T-cell (primary cell): Measurements from ENCODE around the gene ATP5F1D. TPM values are rescaled to one million over a fixed set of nuclear protein-coding genes. Genes with fewer than 3 reads are reported as not detected.
"Not testable (repeated sequence)": the region's sequence is repeated elsewhere in the genome, so short reads cannot be mapped to it uniquely, and the experiment has no call there.

Experiments used
- ATAC-seq, 4 experiments: fragments of 200-7000 bp in 3 of 4; fragments of 150-1000 bp in 1 of 4; cut with Tn5 transposase; replicated peaks in 1 of 4; 1 replicate in 3 of 4; 2 replicates in 1 of 4; pipeline ENCODE4 v1.10.0; 2021; ENCODE audit warnings: moderate library complexity in 3 of 4, mild to moderate bottlenecking in 2 of 4, moderate number of reproducible peaks in 1 of 4
- CTCF ChIA-PET, 2 donors: fragments of 300-600 bp; sonication (Branson Sonifier 250); formaldehyde crosslinking; loops; one replicate each; lab custom pipeline; 2022; ENCODE audit warnings: antibody characterized with exemption in 2 of 2; lab: Charles Lee
- POLR2A ChIA-PET, 2 donors: fragments of 300-600 bp; sonication (Branson Sonifier 250); formaldehyde crosslinking; loops; one replicate each; lab custom pipeline; 2022; ENCODE audit warnings: antibody characterized with exemption in 2 of 2; lab: Charles Lee
- DNase-seq, 35 experiments: peaks; one replicate each; pipeline versions ENCODE4 v3.0.0 to v3.0.0-alpha.2; 2013 to 2023
- H3K27ac ChIP-seq: one replicate; pipeline ENCODE4 v1.5.1; 2013; ENCODE audit warnings: low read length
- H3K27me3 ChIP-seq, 2 experiments: replicated peaks in 1 of 2; 1 replicate in 1 of 2; 2 replicates in 1 of 2; pipeline versions ENCODE4 v1.6.1 to v1.7.0; 2013; ENCODE audit warnings: low read length in 1 of 2, mixed read lengths in 1 of 2; ENCODE audit not compliant: control insufficient read depth in 2 of 2, insufficient read depth in 2 of 2; ENCODE audit errors: extremely low read depth in 1 of 2
- H3K36me3 ChIP-seq, 2 donors: 1 replicate in 1 of 2; 2 replicates in 1 of 2; pipeline versions ENCODE4 v1.6.1 to v1.7.0; 2013; ENCODE audit warnings: low read length in 1 of 2; ENCODE audit not compliant: control insufficient read depth in 2 of 2, insufficient read depth in 1 of 2; ENCODE audit errors: extremely low read depth in 1 of 2
- H3K4me1 ChIP-seq, 2 experiments: 1 replicate in 1 of 2; 2 replicates in 1 of 2; pipeline versions ENCODE4 v1.6.1 to v1.7.0; 2013; ENCODE audit warnings: low read length in 2 of 2, mixed read lengths in 1 of 2; ENCODE audit not compliant: insufficient read depth in 2 of 2, control insufficient read depth in 1 of 2; ENCODE audit errors: extremely low read depth in 1 of 2
- H3K4me3 ChIP-seq, 2 donors: 1 replicate in 1 of 2; 2 replicates in 1 of 2; pipeline versions ENCODE4 v1.5.1 to v1.7.0; 2013; ENCODE audit warnings: mild to moderate bottlenecking in 2 of 2, low read length in 1 of 2, moderate library complexity in 1 of 2; ENCODE audit not compliant: control insufficient read depth in 1 of 2; ENCODE audit errors: extremely low read depth in 1 of 2
- H3K9me3 ChIP-seq: 2 replicates; pipeline ENCODE4 v1.7.0; 2013
- H3K27ac Mint-ChIP-seq, 2 donors: one replicate each; pipeline ENCODE4 v1.8.0; 2020 to 2021; ENCODE audit warnings: mild to moderate bottlenecking in 2 of 2, mixed read lengths in 2 of 2
- H3K27me3 Mint-ChIP-seq, 2 donors: one replicate each; pipeline ENCODE4 v1.8.0; 2021 to 2022; ENCODE audit warnings: mixed read lengths in 2 of 2
- H3K36me3 Mint-ChIP-seq: one replicate; pipeline ENCODE4 v1.8.0; 2021; ENCODE audit warnings: mixed read lengths
- H3K4me1 Mint-ChIP-seq, 3 donors: one replicate each; pipeline ENCODE4 v1.8.0; 2020 to 2022; ENCODE audit warnings: mixed read lengths in 3 of 3, mild to moderate bottlenecking in 1 of 3
- H3K4me3 Mint-ChIP-seq, 3 donors: one replicate each; pipeline ENCODE4 v1.8.0; 2020 to 2022; ENCODE audit warnings: mild to moderate bottlenecking in 3 of 3, mixed read lengths in 3 of 3, moderate library complexity in 3 of 3
- H3K9me3 Mint-ChIP-seq, 3 donors: one replicate each; pipeline ENCODE4 v1.8.0; 2020 to 2022; ENCODE audit warnings: mixed read lengths in 3 of 3
- WGBS: methylation state at CpG from one replicate; pipeline ENCODE4 v1.1.5; 2013; ENCODE audit warnings: missing lambda C conversion rate; ENCODE audit not compliant: insufficient coverage; 5-methylcytosine and 5-hydroxymethylcytosine counted together
- total RNA-seq, 35 experiments: library from RNA in 6 of 35; stranded (reverse) in 6 of 35; fragments of 120-200 nt in 1 of 35; gene quantifications; one replicate each; pipeline versions ENCODE4 v1.2.1 to v1.2.4 and lab custom pipeline; 2013 to 2026

Gene ATP5F1D
- total RNA-seq, result 100 to 1,000 TPM; 117 to 233 (median 155) TPM
- 68.4 TPM for total RNA-seq (2013)
- 9.8 to 75.6 (median 25.9) reads per million in 29 experiments for total RNA-seq (lab: John Stamatoyannopoulos, UW)

DNA sequence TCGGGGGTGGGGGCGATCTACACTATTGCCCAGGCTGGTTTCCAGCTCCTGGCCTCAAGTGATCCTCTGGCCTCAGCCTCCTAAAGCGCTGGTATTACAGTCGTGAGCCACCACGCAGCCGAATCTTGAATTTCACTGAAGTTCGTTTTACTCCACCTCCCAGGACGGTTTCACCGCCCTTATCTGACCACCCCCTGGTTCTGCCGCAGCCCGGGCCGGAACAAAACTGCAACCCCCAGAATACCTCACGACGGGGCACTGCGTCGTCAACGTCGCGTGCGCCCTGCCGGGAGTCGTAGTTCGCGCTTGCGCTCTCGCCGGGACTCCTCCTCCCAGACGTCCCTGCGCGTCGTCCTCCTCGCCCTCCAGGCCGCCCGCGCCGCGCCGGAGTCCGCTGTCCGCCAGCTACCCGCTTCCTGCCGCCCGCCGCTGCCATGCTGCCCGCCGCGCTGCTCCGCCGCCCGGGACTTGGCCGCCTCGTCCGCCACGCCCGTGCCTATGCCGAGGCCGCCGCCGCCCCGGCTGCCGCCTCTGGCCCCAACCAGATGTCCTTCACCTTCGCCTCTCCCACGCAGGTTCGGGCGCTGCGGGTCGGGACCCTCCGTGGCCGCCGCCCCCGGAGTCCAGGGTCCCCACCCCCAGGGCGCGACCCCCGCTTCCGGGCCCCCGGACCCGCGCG lies at the start of gene ATP5F1D:
Gene ATP5F1D (plus strand): TSS at position 335 of the 679 bp plus-strand sequence. CDS start 100 bp downstream, at position 435.
- peaks cover 18 to 82% of the 10 kb centered on the region in 2 experiments for H3K4me1 ChIP-seq
- DNase-seq, result peak; percentile 81 to 96 (median 86)
- peak within 1 kb of the TSS; percentile 87 to 93 (median 88) for H3K4me3 Mint-ChIP-seq
- H3K4me3 ChIP-seq, result peak within 1 kb of the TSS; percentile 45 to 69
- peaks cover 4 to 10% of the 10 kb centered on the region in 2 donors for H3K36me3 ChIP-seq
- peak; percentile 67 to 75 (median 74) for ATAC-seq
- H3K27me3 Mint-ChIP-seq, result peaks cover 5 to 8% of the 10 kb centered on the region in 2 donors
- POLR2A ChIA-PET, result no interaction called here
- no peaks in the 10 kb centered on the region for H3K36me3 Mint-ChIP-seq
- CTCF ChIA-PET, result interaction anchor here (0.5 to 1.0 kb wide), 2 partner anchors 21 to 214 kb away, joined by 3 to 4 read pairs; no protein-coding TSS in a partner anchor
- H3K27ac Mint-ChIP-seq, result peak within 1 kb of the TSS; percentile 75 to 89
- peaks cover 24 to 47% (median 46%) of the 10 kb centered on the region in 3 donors for H3K4me1 Mint-ChIP-seq
- no peaks in the 10 kb centered on the region for H3K9me3 Mint-ChIP-seq
- H3K9me3 ChIP-seq, result no peaks in the 10 kb centered on the region
- H3K27me3 ChIP-seq, result peaks cover 2 to 27% of the 10 kb centered on the region in 2 experiments
- under 1% methylated on average over 65 of the region's 79 CpGs for WGBS
- peak within 1 kb of the TSS; percentile 23 for H3K27ac ChIP-seq

DNA sequence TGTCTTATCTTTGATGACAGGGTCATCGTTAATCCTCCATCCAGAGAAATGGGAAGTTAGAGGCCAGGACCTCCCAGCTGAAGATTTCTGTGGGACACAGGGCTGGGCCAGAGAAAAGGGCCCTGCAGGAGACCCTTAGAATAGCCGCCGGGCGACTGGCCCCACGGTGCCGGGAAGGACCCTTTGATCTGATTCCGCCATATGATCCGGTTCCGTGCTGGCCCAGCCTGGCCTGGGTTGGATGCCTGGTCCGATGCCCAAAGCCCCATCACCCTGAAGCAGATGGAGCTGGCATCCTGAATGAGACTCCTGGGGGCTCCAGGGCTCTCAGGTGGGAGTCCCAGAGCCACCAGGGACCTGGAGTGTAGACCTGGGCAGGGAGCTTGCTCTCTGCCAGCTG lies 42.0 kb upstream of the ATP5F1D start:
- no peaks in the 10 kb centered on the region for H3K27me3 Mint-ChIP-seq
- Histone ChIP-seq H3K9me3 (no peaks in the 10 kb centered on the region), H3K4me1 (peaks cover 6 to 19% of the 10 kb centered on the region in 2 experiments), H3K27me3 (no peaks in the 10 kb centered on the region), H3K4me3 (no peak overlapping the region), H3K36me3 (no peaks in the 10 kb centered on the region), H3K27ac (no peak overlapping the region)
- H3K4me1 Mint-ChIP-seq, result peaks cover 10 to 15% (median 14%) of the 10 kb centered on the region in 3 donors
- no peaks in the 10 kb centered on the region for H3K9me3 Mint-ChIP-seq
- H3K4me3 Mint-ChIP-seq, result no peak overlapping the region
- ChIA-PET POLR2A (interaction anchor here in 1 of 2 donors (0.5 kb wide), 1 partner anchor 121 kb away, joined by 5 read pairs; no protein-coding TSS in a partner anchor), CTCF (interaction anchor here in 1 of 2 donors (0.7 kb wide), 1 partner anchor 88 kb away, joined by 3 read pairs; no protein-coding TSS in a partner anchor)
- WGBS, result 95% methylated on average over 10 of the region's 10 CpGs
- ATAC-seq (no peak), DNase-seq (no peak)
- H3K36me3 Mint-ChIP-seq, result no peaks in the 10 kb centered on the region
- H3K27ac Mint-ChIP-seq, result no peak overlapping the region

DNA sequence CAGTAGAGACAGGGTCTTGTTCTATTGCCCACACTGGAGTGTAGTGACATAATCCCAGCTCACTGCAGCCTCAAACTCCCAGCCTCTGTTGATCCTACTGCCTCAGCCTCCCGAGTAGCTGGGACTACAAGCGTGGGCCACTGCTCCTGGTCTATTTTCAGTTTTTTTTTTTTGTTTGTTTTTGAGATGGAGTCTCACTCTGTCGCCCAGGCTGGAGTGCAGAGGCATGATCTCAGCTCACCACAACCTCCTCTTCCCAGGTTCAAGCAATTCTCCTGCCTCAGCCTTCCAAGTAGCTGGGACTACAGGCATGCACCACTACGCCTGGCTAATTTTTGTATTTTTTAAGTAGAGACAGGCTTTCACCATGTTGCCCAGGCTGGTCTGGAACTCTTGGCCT lies 40.9 kb upstream of the ATP5F1D start:
- H3K4me1 Mint-ChIP-seq, result peaks cover 10 to 16% (median 16%) of the 10 kb centered on the region in 3 donors
- peaks cover 11 to 24% of the 10 kb centered on the region in 2 experiments for H3K4me1 ChIP-seq
- H3K27ac Mint-ChIP-seq, H3K27ac ChIP-seq, POLR2A ChIA-PET, H3K4me3 ChIP-seq, H3K36me3 Mint-ChIP-seq, H3K27me3 ChIP-seq, ATAC-seq, H3K4me3 Mint-ChIP-seq, H3K9me3 ChIP-seq, H3K9me3 Mint-ChIP-seq, H3K27me3 Mint-ChIP-seq, CTCF ChIA-PET, H3K36me3 ChIP-seq, DNase-seq: not testable (repeated sequence)
- WGBS, result no CpG with 5 or more reads among the region's 4 CpGs

DNA sequence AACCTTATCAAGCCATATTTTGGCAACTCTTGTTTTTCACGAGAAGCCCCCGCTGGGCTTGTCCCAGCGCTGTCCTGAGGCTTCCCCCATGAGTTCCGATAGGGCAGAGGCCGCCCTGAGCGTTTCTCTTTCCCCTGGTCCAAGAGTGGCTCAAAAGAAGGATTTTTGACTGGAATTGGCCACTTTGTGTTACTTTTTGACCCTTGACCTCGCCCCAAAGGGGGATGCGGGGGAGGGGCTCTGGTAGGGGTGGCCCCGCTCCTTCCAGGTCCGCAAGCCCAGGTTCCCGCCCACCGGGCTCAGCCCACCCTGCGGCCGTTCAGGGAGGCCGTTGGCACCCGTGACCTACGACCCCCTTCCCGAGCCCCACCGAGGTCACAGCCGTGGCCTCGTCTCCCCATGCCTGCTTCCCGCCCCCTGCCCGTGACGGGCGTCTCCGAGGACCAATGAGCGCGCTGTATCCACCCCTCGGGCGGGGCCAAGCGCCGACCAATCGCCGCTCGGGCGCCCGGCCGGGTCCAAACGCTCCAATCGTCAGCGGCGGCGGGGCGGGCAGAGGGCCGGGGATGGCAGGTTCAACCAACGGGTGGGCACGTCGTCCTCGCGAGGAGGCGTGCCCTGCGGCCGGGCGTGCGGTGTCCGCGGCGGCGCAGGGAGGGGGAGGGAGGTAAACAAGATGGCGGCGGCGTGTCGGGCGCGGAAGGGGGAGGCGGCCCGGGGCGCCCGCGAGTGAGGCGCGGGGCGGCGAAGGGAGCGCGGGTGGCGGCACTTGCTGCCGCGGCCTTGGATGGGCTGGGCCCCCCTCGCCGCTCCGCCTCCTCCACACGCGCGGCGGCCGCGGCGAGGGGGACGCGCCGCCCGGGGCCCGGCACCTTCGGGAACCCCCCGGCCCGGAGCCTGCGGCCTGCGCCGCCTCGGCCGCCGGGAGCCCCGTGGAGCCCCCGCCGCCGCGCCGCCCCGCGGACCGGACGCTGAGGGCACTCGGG lies 36.1 kb upstream of the ATP5F1D start, which contains the start of gene STK11:
Gene STK11 (plus strand): TSS at position 665 of the 986 bp plus-strand sequence. CDS start 1,136 bp downstream, outside the sequence.
- CTCF ChIA-PET, result interaction anchor here in 1 of 2 donors (0.7 kb wide), 1 partner anchor 12 kb away, joined by 4 read pairs; no protein-coding TSS in a partner anchor
- Histone ChIP-seq H3K4me1 (peaks cover 13 to 66% of the 10 kb centered on the region in 2 experiments), H3K4me3 (peak within 1 kb of the TSS; percentile 82 to 98), H3K9me3 (no peaks in the 10 kb centered on the region), H3K27me3 (peaks cover 0 to 2% of the 10 kb centered on the region in 2 experiments), H3K27ac (peak within 1 kb of the TSS; percentile 69), H3K36me3 (peaks cover 0 to 7% of the 10 kb centered on the region in 2 donors)
- POLR2A ChIA-PET, result no interaction called here
- peak; percentile 97 to 100 (median 99) for DNase-seq
- Mint-ChIP-seq H3K9me3 (no peaks in the 10 kb centered on the region), H3K36me3 (peaks cover 2% of the 10 kb centered on the region), H3K4me3 (peak within 1 kb of the TSS; percentile 93 to 98 (median 94)), H3K27ac (peak within 1 kb of the TSS; percentile 92 to 94), H3K27me3 (no peaks in the 10 kb centered on the region), H3K4me1 (peaks cover 33 to 41% (median 36%) of the 10 kb centered on the region in 3 donors)
- peak; percentile 93 to 96 (median 94) for ATAC-seq
- WGBS, result 3% methylated on average over 99 of the region's 114 CpGs

DNA sequence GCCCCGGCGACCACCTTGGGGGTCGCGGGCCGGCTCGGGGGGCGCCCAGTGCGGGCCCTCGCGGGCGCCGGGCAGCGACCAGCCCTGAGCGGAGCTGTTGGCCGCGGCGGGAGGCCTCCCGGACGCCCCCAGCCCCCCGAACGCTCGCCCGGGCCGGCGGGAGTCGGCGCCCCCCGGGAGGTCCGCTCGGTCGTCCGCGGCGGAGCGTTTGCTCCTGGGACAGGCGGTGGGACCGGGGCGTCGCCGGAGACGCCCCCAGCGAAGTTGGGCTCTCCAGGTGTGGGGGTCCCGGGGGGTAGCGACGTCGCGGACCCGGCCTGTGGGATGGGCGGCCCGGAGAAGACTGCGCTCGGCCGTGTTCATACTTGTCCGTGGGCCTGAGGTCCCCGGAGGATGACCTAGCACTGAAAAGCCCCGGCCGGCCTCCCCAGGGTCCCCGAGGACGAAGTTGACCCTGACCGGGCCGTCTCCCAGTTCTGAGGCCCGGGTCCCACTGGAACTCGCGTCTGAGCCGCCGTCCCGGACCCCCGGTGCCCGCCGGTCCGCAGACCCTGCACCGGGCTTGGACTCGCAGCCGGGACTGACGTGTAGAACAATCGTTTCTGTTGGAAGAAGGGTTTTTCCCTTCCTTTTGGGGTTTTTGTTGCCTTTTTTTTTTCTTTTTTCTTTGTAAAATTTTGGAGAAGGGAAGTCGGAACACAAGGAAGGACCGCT lies 35.2 kb upstream of the ATP5F1D start:
- CTCF ChIA-PET, result no interaction called here

More for the DNA sequence above, 35.2 kb upstream of the ATP5F1D start:
- ATAC-seq (no peak), DNase-seq (peak in 2 of 35 experiments; percentile 11 to 39)
- peak overlapping the region; percentile 82 to 98 for H3K4me3 ChIP-seq
- H3K9me3 ChIP-seq, result no peaks in the 10 kb centered on the region
- WGBS, result under 1% methylated on average over 77 of the region's 78 CpGs
- Mint-ChIP-seq H3K36me3 (peaks cover 2% of the 10 kb centered on the region), H3K27me3 (no peaks in the 10 kb centered on the region), H3K27ac (peak overlapping the region; percentile 92 to 94), H3K4me1 (peaks cover 38 to 45% (median 39%) of the 10 kb centered on the region in 3 donors), H3K9me3 (no peaks in the 10 kb centered on the region), H3K4me3 (peak overlapping the region; percentile 93 to 98 (median 94))
- H3K27ac ChIP-seq, result peak overlapping the region; percentile 60
- peaks cover 0 to 2% of the 10 kb centered on the region in 2 experiments for H3K27me3 ChIP-seq
- POLR2A ChIA-PET, result no interaction called here
- peaks cover 14 to 70% of the 10 kb centered on the region in 2 experiments for H3K4me1 ChIP-seq
- peaks cover 0 to 7% of the 10 kb centered on the region in 2 donors for H3K36me3 ChIP-seq
